Keratinocyte (primary cell): ENCODE results near the gene SLC39A11. TPM values are rescaled to one million over a fixed set of nuclear protein-coding genes. Genes with fewer than 3 reads are reported as not detected.

Experiments
- DNase-seq: peaks from one replicate; pipeline ENCODE4 v3.0.0-alpha.2; 2011; ENCODE audit warnings: low read depth, missing footprints, low spot score
- FAIRE-seq: peaks from 2 replicates; lab custom pipeline; 2011; peaks lifted over from hg19 to GRCh38; lab: Jason Lieb, UNC
- H2AFZ ChIP-seq: 2 replicates; pipeline ENCODE4 v1.6.0; 2012; ENCODE audit warnings: low read length, control low read depth, inconsistent platforms; ENCODE audit not compliant: control insufficient read depth
- H3K27ac ChIP-seq: 2 replicates; pipeline ENCODE4 v1.5.1; 2011; ENCODE audit warnings: low read length; ENCODE audit not compliant: control insufficient read depth, insufficient read depth
- H3K27me3 ChIP-seq: 3 replicates; pipeline ENCODE4 v1.6.0; 2011; ENCODE audit warnings: low read length; ENCODE audit not compliant: control insufficient read depth, insufficient read depth; ENCODE audit errors: extremely low read depth
- H3K36me3 ChIP-seq, 2 experiments: 2 replicates in 1 of 2; 3 replicates in 1 of 2; pipeline ENCODE4 v1.5.1; 2011; ENCODE audit warnings: low read length in 2 of 2, mild to moderate bottlenecking in 1 of 2; ENCODE audit not compliant: control insufficient read depth in 2 of 2, insufficient read depth in 2 of 2; ENCODE audit errors: extremely low read depth in 1 of 2
- H3K4me1 ChIP-seq: 3 replicates; pipeline ENCODE4 v1.5.1; 2011; ENCODE audit warnings: low read length; ENCODE audit not compliant: control insufficient read depth, insufficient read depth; ENCODE audit errors: extremely low read depth
- H3K4me2 ChIP-seq: 3 replicates; pipeline ENCODE4 v1.6.0; 2011; ENCODE audit warnings: low read depth, low read length; ENCODE audit not compliant: control insufficient read depth, insufficient read depth; ENCODE audit errors: extremely low read depth
- H3K4me3 ChIP-seq, 3 experiments: fragments of 200-600 bp in 1 of 3; sonication (generic) in 1 of 3; 2 replicates in 2 of 3; 3 replicates in 1 of 3; pipeline ENCODE4 v1.5.1; 2011 to 2016; ENCODE audit warnings: low read length in 3 of 3, mild to moderate bottlenecking in 3 of 3, control low read depth in 2 of 3, inconsistent platforms in 1 of 3, low read depth in 1 of 3, mixed read lengths in 1 of 3, mixed run types in 1 of 3, moderate library complexity in 1 of 3; ENCODE audit not compliant: control insufficient read depth in 2 of 3, insufficient read depth in 2 of 3; ENCODE audit errors: extremely low read depth in 1 of 3
- H3K79me2 ChIP-seq: 2 replicates; pipeline ENCODE4 v1.6.0; 2012; ENCODE audit warnings: low read length; ENCODE audit not compliant: control insufficient read depth, insufficient read depth
- H3K9ac ChIP-seq: 3 replicates; pipeline ENCODE4 v1.6.0; 2011; ENCODE audit warnings: low read length; ENCODE audit not compliant: control insufficient read depth, insufficient read depth; ENCODE audit errors: extremely low read depth
- H3K9me1 ChIP-seq: 3 replicates; pipeline ENCODE4 v1.6.0; 2011; ENCODE audit warnings: low read length; ENCODE audit not compliant: control insufficient read depth, insufficient read depth; ENCODE audit errors: extremely low read depth
- H3K9me3 ChIP-seq: 2 replicates; pipeline ENCODE4 v1.5.1; 2012; ENCODE audit warnings: low read depth, low read length; ENCODE audit not compliant: control insufficient read depth
- H4K20me1 ChIP-seq: 3 replicates; pipeline ENCODE4 v1.6.0; 2011; ENCODE audit warnings: low read length; ENCODE audit not compliant: control insufficient read depth, insufficient read depth; ENCODE audit errors: extremely low read depth
- CTCF ChIP-seq, 3 experiments: IDR thresholded peaks in 1 of 3; conservative IDR thresholded peaks in 1 of 3; optimal IDR thresholded peaks in 1 of 3; 2 replicates in 2 of 3; 3 replicates in 1 of 3; pipeline versions ENCODE3 to v1.5.1; 2011; ENCODE audit warnings: low read length in 3 of 3, mild to moderate bottlenecking in 3 of 3, moderate library complexity in 2 of 3, control low read depth in 1 of 3, inconsistent platforms in 1 of 3; ENCODE audit not compliant: insufficient read depth in 2 of 3; ENCODE audit errors: extremely low read depth in 1 of 3
- EZH2 ChIP-seq: IDR thresholded peaks from one replicate; pipeline ENCODE4 v1.6.1; 2012; ENCODE audit warnings: inconsistent platforms, mild to moderate bottlenecking, low read length, moderate library complexity
- dilution Hi-C: fragments of 300-500 bp; cut with MboI; formaldehyde crosslinking; loops from one replicate; pipeline ENCODE4 v1.7.0; 2020; ENCODE audit warnings: low sequenced_read_pairs; ENCODE audit not compliant: extremely low pct_ligation_motif_present
- polyA plus RNA-seq, 5 experiments: library from polyadenylated mRNA; depleted of rRNA in 3 of 5; stranded (reverse) in 3 of 5; stranded (forward) in 1 of 5; unstranded in 1 of 5; fragments of >200 nt; gene quantifications; 1 replicate in 1 of 5; 2 replicates in 3 of 5; 3 replicates in 1 of 5; pipeline versions ENCODE4 v1.2.1 to v1.2.3, GENCODE V29; 2011 to 2012; ENCODE audit warnings: missing spikeins in 2 of 5, low read depth in 1 of 5, low replicate concordance in 1 of 5

Gene SLC39A11
- polyA plus RNA-seq, 1 donor (not counting 4 experiments of a cell fraction or from before 2014, with no cell fraction given) = 11.5 TPM

GRCh38 chr17:72682605-72683004, 409.9 kb downstream of the SLC39A11 start:
- no peak overlapping the region for H3K27ac ChIP-seq
- no peak for TF ChIP-seq CTCF (optimal IDR thresholded peaks at IDR 0.05 in 1 of 3, IDR thresholded peaks at IDR 0.05 in 1 of 3, conservative IDR thresholded peaks at IDR 0.05 in 1 of 3; ENCODE audit: extremely low read depth in 1 of 3, insufficient read depth in 2 of 3, low read length in 3 of 3)
- TF ChIP-seq EZH2 = no peak
- H3K36me3 ChIP-seq = no peaks in the 10 kb centered on the region
- H3K27me3 ChIP-seq = no peaks in the 10 kb centered on the region
- no peaks in the 10 kb centered on the region for H4K20me1 ChIP-seq
- dilution Hi-C loops = no loop called here
- H3K4me2 ChIP-seq = no peak overlapping the region
- H3K4me1 ChIP-seq = peaks cover 24% of the 10 kb centered on the region
- H2AFZ ChIP-seq = no peak overlapping the region
- H3K9me3 ChIP-seq = no peaks in the 10 kb centered on the region
- H3K9ac ChIP-seq = no peak overlapping the region
- FAIRE-seq = peak; percentile 23
- peaks cover 1% of the 10 kb centered on the region for H3K9me1 ChIP-seq
- DNase-seq = no peak
- no peaks in the 10 kb centered on the region for H3K79me2 ChIP-seq
- H3K4me3 ChIP-seq = no peak overlapping the region

- no peaks in the 10 kb centered on the region for H4K20me1 ChIP-seq
- H3K4me2 ChIP-seq = no peak overlapping the region
- H3K4me3 ChIP-seq = no peak overlapping the region
- H3K9me3 ChIP-seq = no peaks in the 10 kb centered on the region
- H3K79me2 ChIP-seq = no peaks in the 10 kb centered on the region
- no peak overlapping the region for H3K27ac ChIP-seq
- H3K27me3 ChIP-seq = no peaks in the 10 kb centered on the region
- H3K9me1 ChIP-seq = no peaks in the 10 kb centered on the region
- H2AFZ ChIP-seq = no peak overlapping the region
- no peaks in the 10 kb centered on the region for H3K36me3 ChIP-seq
- TF ChIP-seq CTCF (optimal IDR thresholded peaks at IDR 0.05 in 1 of 3, IDR thresholded peaks at IDR 0.05 in 1 of 3, conservative IDR thresholded peaks at IDR 0.05 in 1 of 3; ENCODE audit: extremely low read depth in 1 of 3, insufficient read depth in 2 of 3, low read length in 3 of 3) = no peak
- no peak for TF ChIP-seq EZH2
- FAIRE-seq (no peak), DNase-seq (no peak)
- dilution Hi-C loops = no loop called here
- no peak overlapping the region for H3K9ac ChIP-seq
- peaks cover 17% of the 10 kb centered on the region for H3K4me1 ChIP-seq
Observed at GRCh38 chr17:72681844-72682243, 410.6 kb downstream of the SLC39A11 start.
